Neutrophil (primary cell): ENCODE data around the gene BCAS3.

Experiments
- H3K27ac ChIP-seq: fragments of 200-600 bp; sonication (generic); 2 replicates; pipeline ENCODE4 v1.5.1; 2016; ENCODE audit warnings: mild to moderate bottlenecking, moderate library complexity
- H3K27me3 ChIP-seq: fragments of 200-600 bp; sonication (generic); 2 replicates; pipeline ENCODE4 v1.6.0; 2016; ENCODE audit warnings: mild to moderate bottlenecking
- H3K36me3 ChIP-seq: fragments of 200-600 bp; sonication (generic); 2 replicates; pipeline ENCODE4 v1.5.1; 2017
- H3K4me1 ChIP-seq, 2 experiments: fragments of 200-600 bp in 1 of 2; sonication (generic) in 1 of 2; 1 replicate in 1 of 2; 2 replicates in 1 of 2; pipeline versions ENCODE4 v1.5.1 to v1.6.1; 2013 to 2016; ENCODE audit warnings: low read depth in 1 of 2, low read length in 1 of 2, mild to moderate bottlenecking in 1 of 2, moderate library complexity in 1 of 2; ENCODE audit not compliant: control insufficient read depth in 1 of 2, insufficient read depth in 1 of 2
- H3K4me3 ChIP-seq, 2 experiments: fragments of 200-600 bp in 1 of 2; sonication (generic) in 1 of 2; 1 replicate in 1 of 2; 2 replicates in 1 of 2; pipeline ENCODE4 v1.5.1; 2013 to 2016; ENCODE audit warnings: low read depth in 1 of 2, low read length in 1 of 2, mild to moderate bottlenecking in 1 of 2, moderate library complexity in 1 of 2
- H3K9me3 ChIP-seq: fragments of 200-600 bp; sonication (generic); 2 replicates; pipeline ENCODE4 v1.5.1; 2016
- TF ChIP-seq, protein P1 (sequence below): fragments of 200-600 bp; sonication (generic); IDR thresholded peaks from 2 replicates; pipeline ENCODE4 v1.5.1; 2016; ENCODE audit warnings: antibody characterized with exemption

BCAS3 gene

DNA sequence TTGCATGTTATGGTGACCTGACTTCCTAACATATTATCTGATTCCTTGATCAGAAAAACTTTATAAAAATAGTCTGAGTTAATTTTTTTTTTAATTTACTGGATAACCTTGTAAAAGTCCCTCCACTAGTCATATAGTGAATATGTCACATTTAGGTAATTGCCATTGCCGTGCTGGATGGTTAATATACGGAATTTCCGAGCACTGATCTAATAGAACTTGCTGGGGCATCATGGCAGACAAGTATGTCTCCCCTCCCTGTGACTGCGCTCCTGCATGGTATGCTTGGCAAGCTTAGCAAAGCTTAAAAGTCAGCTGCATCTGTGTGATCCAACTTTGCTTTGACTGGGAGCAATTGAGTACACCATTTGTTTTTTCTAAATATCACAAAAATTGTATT, 482.6 kb downstream of the BCAS3 start:
- Histone ChIP-seq H3K9me3 (no peaks in the 10 kb centered on the region), H3K4me1 (no peaks in the 10 kb centered on the region), H3K36me3 (no peaks in the 10 kb centered on the region), H3K27ac (no peak overlapping the region), H3K27me3 (no peaks in the 10 kb centered on the region), H3K4me3 (no peak overlapping the region)
- TF ChIP-seq, protein P1, sequence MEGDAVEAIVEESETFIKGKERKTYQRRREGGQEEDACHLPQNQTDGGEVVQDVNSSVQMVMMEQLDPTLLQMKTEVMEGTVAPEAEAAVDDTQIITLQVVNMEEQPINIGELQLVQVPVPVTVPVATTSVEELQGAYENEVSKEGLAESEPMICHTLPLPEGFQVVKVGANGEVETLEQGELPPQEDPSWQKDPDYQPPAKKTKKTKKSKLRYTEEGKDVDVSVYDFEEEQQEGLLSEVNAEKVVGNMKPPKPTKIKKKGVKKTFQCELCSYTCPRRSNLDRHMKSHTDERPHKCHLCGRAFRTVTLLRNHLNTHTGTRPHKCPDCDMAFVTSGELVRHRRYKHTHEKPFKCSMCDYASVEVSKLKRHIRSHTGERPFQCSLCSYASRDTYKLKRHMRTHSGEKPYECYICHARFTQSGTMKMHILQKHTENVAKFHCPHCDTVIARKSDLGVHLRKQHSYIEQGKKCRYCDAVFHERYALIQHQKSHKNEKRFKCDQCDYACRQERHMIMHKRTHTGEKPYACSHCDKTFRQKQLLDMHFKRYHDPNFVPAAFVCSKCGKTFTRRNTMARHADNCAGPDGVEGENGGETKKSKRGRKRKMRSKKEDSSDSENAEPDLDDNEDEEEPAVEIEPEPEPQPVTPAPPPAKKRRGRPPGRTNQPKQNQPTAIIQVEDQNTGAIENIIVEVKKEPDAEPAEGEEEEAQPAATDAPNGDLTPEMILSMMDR = no peak

DNA sequence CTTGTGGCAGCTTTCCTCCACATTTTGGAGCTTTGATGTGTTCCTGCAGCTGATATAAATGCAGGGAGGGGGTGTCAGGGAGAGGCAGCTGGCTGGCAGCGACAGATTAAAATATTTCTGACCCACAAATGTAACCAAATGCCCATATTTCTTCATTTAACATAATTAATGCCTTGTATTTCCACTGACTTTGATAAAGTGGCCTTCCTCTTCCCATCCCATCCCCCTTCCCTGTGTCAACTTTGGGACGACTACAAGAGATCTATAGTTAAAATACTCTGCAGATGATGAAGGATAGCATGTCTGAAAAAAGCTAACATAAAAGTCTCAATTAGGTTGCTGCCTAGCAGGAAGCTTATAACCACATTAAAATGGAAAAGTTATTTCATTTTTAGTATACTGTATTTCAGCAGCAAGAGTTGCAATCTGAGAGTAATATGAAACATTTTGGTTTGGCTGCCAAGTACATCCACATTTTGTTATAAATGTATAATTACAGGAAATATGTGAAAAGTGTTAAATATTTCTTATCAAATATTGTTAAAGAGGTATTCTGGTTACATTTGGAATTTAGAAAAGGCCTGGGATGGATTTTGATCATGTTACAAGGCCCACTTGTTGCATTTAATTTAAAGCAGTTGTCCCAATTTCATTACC, 483.3 kb downstream of the BCAS3 start:
- no peaks in the 10 kb centered on the region for H3K27me3 ChIP-seq
- TF ChIP-seq, protein P1 = no peak
- H3K4me1 ChIP-seq = no peaks in the 10 kb centered on the region
- H3K9me3 ChIP-seq = no peaks in the 10 kb centered on the region
- H3K27ac ChIP-seq = no peak overlapping the region
- H3K36me3 ChIP-seq = no peaks in the 10 kb centered on the region
- no peak overlapping the region for H3K4me3 ChIP-seq

- no peaks in the 10 kb centered on the region for H3K9me3 ChIP-seq
- TF ChIP-seq, protein P1 = no peak
- H3K4me3 ChIP-seq = no peak overlapping the region
- peaks cover under 1% of the 10 kb centered on the region in 2 experiments for H3K4me1 ChIP-seq
- H3K27me3 ChIP-seq = no peaks in the 10 kb centered on the region
- no peak overlapping the region for H3K27ac ChIP-seq
- no peaks in the 10 kb centered on the region for H3K36me3 ChIP-seq
Measured at GRCh38 chr17:61161615-61162134, 484.0 kb downstream of the BCAS3 start.

GRCh38 chr17:61164517-61164916, 486.9 kb downstream of the BCAS3 start:
- TF ChIP-seq, protein P1 = no peak
- no peaks in the 10 kb centered on the region for H3K9me3 ChIP-seq
- no peaks in the 10 kb centered on the region for H3K36me3 ChIP-seq
- no peaks in the 10 kb centered on the region for H3K27me3 ChIP-seq
- peaks cover 6 to 8% of the 10 kb centered on the region in 2 experiments for H3K4me1 ChIP-seq
- no peak overlapping the region for H3K4me3 ChIP-seq
- no peak overlapping the region for H3K27ac ChIP-seq

DNA sequence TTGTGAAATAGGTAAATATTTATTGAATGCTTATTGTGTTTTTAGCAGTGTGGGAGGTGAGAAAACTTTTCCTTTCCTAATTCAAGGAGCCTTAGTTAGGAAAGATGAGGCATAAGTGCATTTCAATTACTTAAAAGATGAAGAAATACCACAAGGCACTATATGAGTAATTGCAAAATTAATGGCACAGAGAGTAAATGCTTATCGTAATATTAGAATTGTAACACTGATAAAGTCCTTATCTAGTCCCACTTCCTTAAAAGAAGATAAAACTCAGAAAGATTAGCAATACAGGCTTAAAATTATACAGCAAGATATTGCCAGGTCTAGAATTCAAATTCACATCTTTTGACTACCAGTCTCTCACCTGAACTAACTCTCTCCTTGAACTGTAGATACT, 489.4 kb downstream of the BCAS3 start:
- no peaks in the 10 kb centered on the region for H3K27me3 ChIP-seq
- peaks cover 6 to 8% of the 10 kb centered on the region in 2 experiments for H3K4me1 ChIP-seq
- no peak overlapping the region for H3K4me3 ChIP-seq
- H3K27ac ChIP-seq = no peak overlapping the region
- no peaks in the 10 kb centered on the region for H3K9me3 ChIP-seq
- H3K36me3 ChIP-seq = no peaks in the 10 kb centered on the region
- TF ChIP-seq, protein P1 = no peak
